ENCODE measurements around the gene CHSY1.

The CHSY1 gene

GRCh38 chr15:101209285-101209845 lies 42.5 kb downstream of the CHSY1 start:
- no peak for DNase-seq

GRCh38 chr15:101207867-101208288 lies 44.0 kb downstream of the CHSY1 start:
- DNase-seq: no peak

GRCh38 chr15:101206176-101206591 lies 45.7 kb downstream of the CHSY1 start:
- DNase-seq: peak; percentile 89

GRCh38 chr15:101204739-101205535 lies 46.9 kb downstream of the CHSY1 start:
- no peak for DNase-seq

- no peak for DNase-seq
Measured at GRCh38 chr15:101203607-101204189, 48.1 kb downstream of the CHSY1 start.

- DNase-seq: no peak
Measured at GRCh38 chr15:101203029-101203573, 48.7 kb downstream of the CHSY1 start.

GRCh38 chr15:101201411-101202174 lies 50.3 kb downstream of the CHSY1 start:
- DNase-seq: no peak

- DNase-seq: no peak
Measured at GRCh38 chr15:101200181-101200580, 51.7 kb downstream of the CHSY1 start.

GRCh38 chr15:101198800-101199199 lies 53.0 kb downstream of the CHSY1 start:
- no peak for DNase-seq

GRCh38 chr15:101198031-101198575 lies 53.7 kb downstream of the CHSY1 start:
- DNase-seq: no peak

GRCh38 chr15:101194546-101195125 lies 57.2 kb downstream of the CHSY1 start:
- DNase-seq: no peak

GRCh38 chr15:101193806-101194545 lies 57.9 kb downstream of the CHSY1 start:
- DNase-seq: no peak

- no peak for DNase-seq
Measured at GRCh38 chr15:101193120-101193644, 58.7 kb downstream of the CHSY1 start.

- no peak for DNase-seq
Measured at GRCh38 chr15:101192081-101192480, 59.8 kb downstream of the CHSY1 start.

GRCh38 chr15:101191242-101191641 lies 60.6 kb downstream of the CHSY1 start:
- no peak for DNase-seq

GRCh38 chr15:101190092-101190595 lies 61.7 kb downstream of the CHSY1 start:
- DNase-seq: no peak

- no peak for DNase-seq
Measured at GRCh38 chr15:101189409-101190091, 62.3 kb downstream of the CHSY1 start.

GRCh38 chr15:101188637-101189408 lies 63.0 kb downstream of the CHSY1 start:
- DNase-seq: no peak

- DNase-seq: no peak
Measured at GRCh38 chr15:101187820-101188636, 63.8 kb downstream of the CHSY1 start.

All from activated naive CD4-positive, alpha-beta T cell treated with Interleukin-2 at 50 U/mL for 16 hours (primary cell).